Pons (tissue), 1 donor: ENCODE results near the gene AKT1S1.
"Not testable (repeated sequence)": the region's sequence is repeated elsewhere in the genome, so short reads cannot be mapped to it uniquely, and the experiment has no call there.

Source experiments
- DNase-seq: peaks from one replicate; pipeline ENCODE4 v3.0.0-alpha.2; 2016; ENCODE audit warnings: low spot score

The AKT1S1 gene

GRCh38 chr19:49837009-49837310 lies 40.2 kb downstream of the AKT1S1 start:
- DNase-seq, result no peak

- DNase-seq, result no peak
Measured at GRCh38 chr19:49836176-49837008, 40.8 kb downstream of the AKT1S1 start.

GRCh38 chr19:49835562-49835961 lies 41.6 kb downstream of the AKT1S1 start:
- no peak for DNase-seq

GRCh38 chr19:49833599-49833998 lies 43.6 kb downstream of the AKT1S1 start:
- DNase-seq, result no peak

- no peak for DNase-seq
Measured at GRCh38 chr19:49832556-49832955, 44.6 kb downstream of the AKT1S1 start.

GRCh38 chr19:49831592-49831991 lies 45.6 kb downstream of the AKT1S1 start:
- no peak for DNase-seq

GRCh38 chr19:49830766-49831165 lies 46.4 kb downstream of the AKT1S1 start:
- DNase-seq, result no peak

- no peak for DNase-seq
Measured at GRCh38 chr19:49829721-49830120, 47.4 kb downstream of the AKT1S1 start.

GRCh38 chr19:49829200-49829599 lies 48.0 kb downstream of the AKT1S1 start:
- DNase-seq, result no peak

- DNase-seq, result no peak
Measured at GRCh38 chr19:49827034-49827433, 50.1 kb downstream of the AKT1S1 start.

GRCh38 chr19:49824662-49825061 lies 52.5 kb downstream of the AKT1S1 start:
- DNase-seq, result no peak

- no peak for DNase-seq
Measured at GRCh38 chr19:49823472-49823871, 53.7 kb downstream of the AKT1S1 start.

GRCh38 chr19:49820125-49820524 lies 57.0 kb downstream of the AKT1S1 start:
- DNase-seq, result no peak

GRCh38 chr19:49819452-49820115 lies 57.6 kb downstream of the AKT1S1 start:
- not testable (repeated sequence) for DNase-seq
